HepG2 (cell line): ENCODE measurements around the gene BCL7A. TPM values are rescaled to one million over a fixed set of nuclear protein-coding genes. Genes with fewer than 3 reads are reported as not detected.

Source experiments
- ATAC-seq: fragments of 200-7000 bp; cut with Tn5 transposase; 3 replicates; pipeline ENCODE4 v1.9.1; 2020; ENCODE audit warnings: mild to moderate bottlenecking, moderate library complexity
- BruUV-seq: library from RNA; stranded (reverse); fragments of 400-500 nt; replicated peaks from 2 replicates; lab custom pipeline; 2021; lab: Mats Ljungman, UMichigan
- CTCF ChIA-PET: fragments of 300-600 bp; formaldehyde crosslinking; extraction: SDS; loops from one replicate; lab custom pipeline; 2021; ENCODE audit warnings: low total read pairs, inconsistent platforms, low intra/inter-chr PET ratio; lab: Yijun Ruan, JAX
- POLR2A ChIA-PET: fragments of 350-600 bp; sonication (Branson Sonifier 250); formaldehyde crosslinking; loops from one replicate; lab custom pipeline; 2020; ENCODE audit warnings: antibody characterized with exemption, inconsistent platforms; lab: Yijun Ruan, JAX
- DNase-seq: peaks from one replicate; pipeline ENCODE4 v3.0.0-alpha.2; 2015; ENCODE audit warnings: low spot score
- FAIRE-seq: peaks from 3 replicates; lab custom pipeline; 2011; peaks lifted over from hg19 to GRCh38; lab: Jason Lieb, UNC
- H2AFZ ChIP-seq: one replicate; pipeline ENCODE4 v1.6.1; 2011; ENCODE audit warnings: low read length, inconsistent platforms
- H3K27ac ChIP-seq: fragments of 300-600 bp; 3 replicates; pipeline ENCODE4 v1.8.0; 2011; ENCODE audit warnings: mixed run types, mild to moderate bottlenecking, mixed read lengths, low read length, inconsistent platforms; ENCODE audit not compliant: insufficient read depth; ENCODE audit errors: extremely low read length
- H3K27me3 ChIP-seq, 2 experiments: fragments of 200-600 bp in 1 of 2; 2 replicates in 1 of 2; 3 replicates in 1 of 2; pipeline versions ENCODE4 v1.6.0 to v1.8.0; 2011; ENCODE audit warnings: low read length in 2 of 2, mild to moderate bottlenecking in 2 of 2, moderate library complexity in 2 of 2, inconsistent platforms in 1 of 2; ENCODE audit not compliant: insufficient read depth in 2 of 2, control insufficient read depth in 1 of 2
- H3K36me3 ChIP-seq, 2 experiments: fragments of 200-600 bp in 1 of 2; replicated peaks in 1 of 2; 2 replicates in 1 of 2; 3 replicates in 1 of 2; pipeline versions ENCODE4 v1.5.1 to v1.8.0; 2011; ENCODE audit warnings: low read length in 2 of 2, inconsistent platforms in 1 of 2; ENCODE audit not compliant: insufficient read depth in 2 of 2, control insufficient read depth in 1 of 2
- H3K4me1 ChIP-seq: 2 replicates; pipeline ENCODE4 v1.5.1; 2012; ENCODE audit warnings: low read length, inconsistent platforms; ENCODE audit not compliant: insufficient read depth
- H3K4me2 ChIP-seq: 2 replicates; pipeline ENCODE4 v1.6.0; 2011; ENCODE audit warnings: low read depth, low read length, inconsistent platforms
- H3K4me3 ChIP-seq, 3 experiments: fragments of 200-600 bp in 1 of 3; sonication (generic), shearing (Covaris generic) in 1 of 3; replicated peaks in 1 of 3; 2 replicates each; pipeline ENCODE4 v1.5.1; 2011 to 2016; ENCODE audit warnings: low read length in 3 of 3, inconsistent platforms in 2 of 3, low read depth in 2 of 3, mild to moderate bottlenecking in 2 of 3, control low read depth in 1 of 3, mixed read lengths in 1 of 3; ENCODE audit not compliant: insufficient read depth in 1 of 3
- H3K79me2 ChIP-seq: one replicate; pipeline ENCODE4 v1.6.1; 2011; ENCODE audit warnings: low read length, inconsistent platforms; ENCODE audit not compliant: insufficient read depth
- H3K9ac ChIP-seq: 2 replicates; pipeline ENCODE4 v1.6.0; 2011; ENCODE audit warnings: mild to moderate bottlenecking, low read depth, low read length, inconsistent platforms; ENCODE audit not compliant: insufficient read depth
- H3K9me3 ChIP-seq: 2 replicates; pipeline ENCODE4 v1.5.1; 2012; ENCODE audit warnings: mild to moderate bottlenecking, low read length
- H4K20me1 ChIP-seq: 2 replicates; pipeline ENCODE4 v1.6.0; 2011; ENCODE audit warnings: inconsistent platforms, mild to moderate bottlenecking, low read length, moderate library complexity; ENCODE audit not compliant: insufficient read depth
- ATF1 ChIP-seq: IDR thresholded peaks from 2 replicates; pipeline ENCODE4 v1.6.1; 2016; ENCODE audit warnings: mild to moderate bottlenecking, control low read depth
- CCAR2 ChIP-seq: fragments of 200-400 bp; formaldehyde crosslinking; optimal IDR thresholded peaks from 2 replicates; pipeline ENCODE3; 2018; ENCODE audit warnings: low read depth, mild to moderate bottlenecking, low read length, moderate library complexity
- NFYB ChIP-seq: sonication (generic); formaldehyde crosslinking; IDR thresholded peaks from 2 replicates; pipeline ENCODE4 v1.4.0; 2020; ENCODE audit warnings: missing genetic modification reagents
- RCOR2 ChIP-seq: IDR thresholded peaks from 2 replicates; pipeline ENCODE4 v1.6.1; 2016; ENCODE audit warnings: missing biosample characterization, missing genetic modification reagents
- TBX3 ChIP-seq: fragments of 450-650 bp; IDR thresholded peaks from 2 replicates; pipeline ENCODE4 v1.6.1; 2017; ENCODE audit warnings: antibody characterized with exemption, mild to moderate bottlenecking, inconsistent platforms, borderline replicate concordance
- TMF1 ChIP-seq: sonication (generic); formaldehyde crosslinking; IDR thresholded peaks from 2 replicates; pipeline ENCODE4 v1.8.1; 2022; ENCODE audit warnings: low read depth, missing genetic modification reagents
- ZNF124 ChIP-seq: sonication (generic); formaldehyde crosslinking; IDR thresholded peaks from 2 replicates; pipeline ENCODE4 v1.4.0; 2020; ENCODE audit warnings: missing genetic modification reagents
- ZNF34 ChIP-seq: sonication (generic); formaldehyde crosslinking; IDR thresholded peaks from 2 replicates; pipeline ENCODE4 v1.4.0; 2020; ENCODE audit warnings: mild to moderate bottlenecking, missing genetic modification reagents, borderline replicate concordance
- ZNF446 ChIP-seq: sonication (generic); formaldehyde crosslinking; IDR thresholded peaks from 2 replicates; pipeline ENCODE4 v1.5.0; 2020; ENCODE audit warnings: mild to moderate bottlenecking, missing genetic modification reagents
- WGBS: methylation state at CpG from one replicate; pipeline ENCODE4 v1.1.6; 2017; ENCODE audit warnings: low lambda C conversion rate; 5-methylcytosine and 5-hydroxymethylcytosine counted together
- in situ Hi-C: cut with HindIII; loops from 2 replicates; pipeline ENCODE4 v1.10.0; 2017; ENCODE audit warnings: low pct_unique_long_range_greater_than_20kb; ENCODE audit not compliant: extremely low pct_ligation_motif_present
- intact Hi-C: fragments of 100-400 bp; cut with micrococcal nuclease; formaldehyde crosslinking; loops from one replicate; pipeline ENCODE4 v1.10.0; 2022; ENCODE audit not compliant: unreplicated experiment
- polyA plus RNA-seq, 8 experiments: library from polyadenylated mRNA; depleted of rRNA in 3 of 8; stranded (reverse) in 7 of 8; unstranded in 1 of 8; fragments of >200 nt; fragmentation: Illumina TruSeq in 4 of 8; extraction: Trizol in 4 of 8; gene quantifications; 2 replicates each; pipeline versions ENCODE4 v1.2.1 to v1.2.3, GENCODE V29; 2011 to 2016; ENCODE audit warnings: low read depth in 4 of 8, missing spikeins in 1 of 8, mixed read lengths in 1 of 8; ENCODE audit not compliant: insufficient read depth in 1 of 8
- total RNA-seq, 5 experiments: library from RNA; depleted of rRNA; stranded (reverse); fragments of >200 nt; fragmentation: Illumina TruSeq; extraction: Trizol; gene quantifications; 2 replicates each; pipeline ENCODE4 v1.2.3, GENCODE V29; 2016; ENCODE audit warnings: low read depth in 1 of 5
- TF ChIP-seq, protein P1 (sequence below): sonication (generic); formaldehyde crosslinking; IDR thresholded peaks from 2 replicates; pipeline ENCODE4 v1.5.1; 2020; ENCODE audit warnings: missing genetic modification reagents, mild to moderate bottlenecking, borderline replicate concordance
- TF ChIP-seq, protein P2 (sequence below): sonication (generic); formaldehyde crosslinking; IDR thresholded peaks from 2 replicates; pipeline ENCODE4 v1.5.0; 2020; ENCODE audit warnings: missing genetic modification reagents, mild to moderate bottlenecking, borderline replicate concordance
- TF ChIP-seq, protein P3 (sequence below): sonication (generic); formaldehyde crosslinking; IDR thresholded peaks from 2 replicates; pipeline ENCODE4 v1.4.0; 2020; ENCODE audit warnings: missing genetic modification reagents
- TF ChIP-seq, protein P4 (sequence below): sonication (generic); formaldehyde crosslinking; IDR thresholded peaks from 2 replicates; pipeline ENCODE4 v1.4.0; 2020; ENCODE audit warnings: missing genetic modification reagents

Gene BCL7A
- total and polyA plus RNA-seq, 2 of the 13 experiments (the other 11 are each of a cell fraction or from before 2014, with no cell fraction given), result 4.1 to 6.2 TPM

DNA sequence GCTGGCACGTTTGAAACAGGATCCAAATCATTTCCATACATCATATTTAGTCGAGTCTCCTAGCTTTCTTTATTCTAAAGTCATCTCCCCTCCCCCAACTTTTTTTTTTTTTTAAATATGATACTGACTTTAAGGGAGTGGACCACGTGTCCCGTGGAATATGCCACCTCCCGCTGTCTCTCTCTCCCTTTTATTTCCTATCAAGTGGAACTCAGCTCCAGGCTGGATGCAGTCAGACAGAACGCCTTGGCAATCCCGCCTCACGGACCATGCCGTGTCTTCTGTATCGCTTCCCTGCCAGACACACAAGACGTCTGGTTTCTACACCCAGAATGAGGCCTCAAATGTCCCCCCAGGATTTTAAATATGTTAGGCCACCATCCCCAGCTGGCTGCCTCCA, 21.2 kb downstream of the BCL7A start:
- Histone ChIP-seq H3K4me3 (no peak overlapping the region), H3K27me3 (no peaks in the 10 kb centered on the region), H4K20me1 (no peaks in the 10 kb centered on the region), H3K36me3 (peaks cover 5 to 9% of the 10 kb centered on the region in 2 experiments; a peak in 4 of 5 replicates), H3K79me2 (no peaks in the 10 kb centered on the region), H3K4me2 (no peak overlapping the region), H3K9ac (no peak overlapping the region), H3K27ac (no peak overlapping the region), H2AFZ (no peak overlapping the region), H3K9me3 (no peaks in the 10 kb centered on the region), H3K4me1 (peaks cover 23% of the 10 kb centered on the region)
- ChIA-PET POLR2A (no interaction called here), CTCF (no interaction called here)
- no peak for DNase-seq
- in situ Hi-C loops (no loop called here), intact Hi-C loops (no loop called here)
- ATAC-seq, result no peak
- 97% methylated on average over 11 of the region's 11 CpGs for WGBS
- no TSS peak for BruUV-seq
- FAIRE-seq, result no peak
- TF ChIP-seq, protein P1, sequence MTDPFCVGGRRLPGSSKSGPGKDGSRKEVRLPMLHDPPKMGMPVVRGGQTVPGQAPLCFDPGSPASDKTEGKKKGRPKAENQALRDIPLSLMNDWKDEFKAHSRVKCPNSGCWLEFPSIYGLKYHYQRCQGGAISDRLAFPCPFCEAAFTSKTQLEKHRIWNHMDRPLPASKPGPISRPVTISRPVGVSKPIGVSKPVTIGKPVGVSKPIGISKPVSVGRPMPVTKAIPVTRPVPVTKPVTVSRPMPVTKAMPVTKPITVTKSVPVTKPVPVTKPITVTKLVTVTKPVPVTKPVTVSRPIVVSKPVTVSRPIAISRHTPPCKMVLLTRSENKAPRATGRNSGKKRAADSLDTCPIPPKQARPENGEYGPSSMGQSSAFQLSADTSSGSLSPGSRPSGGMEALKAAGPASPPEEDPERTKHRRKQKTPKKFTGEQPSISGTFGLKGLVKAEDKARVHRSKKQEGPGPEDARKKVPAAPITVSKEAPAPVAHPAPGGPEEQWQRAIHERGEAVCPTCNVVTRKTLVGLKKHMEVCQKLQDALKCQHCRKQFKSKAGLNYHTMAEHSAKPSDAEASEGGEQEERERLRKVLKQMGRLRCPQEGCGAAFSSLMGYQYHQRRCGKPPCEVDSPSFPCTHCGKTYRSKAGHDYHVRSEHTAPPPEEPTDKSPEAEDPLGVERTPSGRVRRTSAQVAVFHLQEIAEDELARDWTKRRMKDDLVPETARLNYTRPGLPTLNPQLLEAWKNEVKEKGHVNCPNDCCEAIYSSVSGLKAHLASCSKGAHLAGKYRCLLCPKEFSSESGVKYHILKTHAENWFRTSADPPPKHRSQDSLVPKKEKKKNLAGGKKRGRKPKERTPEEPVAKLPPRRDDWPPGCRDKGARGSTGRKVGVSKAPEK (CRISPR knock-in tag), result no peak
- TF ChIP-seq NFYB (CRISPR knock-in tag) (no peak), RCOR2 (CRISPR knock-in tag) (no peak), TBX3 (no peak), ZNF124 (no peak), ATF1 (CRISPR knock-in tag) (no peak), ZNF446 (no peak), TMF1 (CRISPR knock-in tag) (no peak), CCAR2 (no peak), ZNF34 (CRISPR knock-in tag) (no peak)
- TF ChIP-seq, protein P2, sequence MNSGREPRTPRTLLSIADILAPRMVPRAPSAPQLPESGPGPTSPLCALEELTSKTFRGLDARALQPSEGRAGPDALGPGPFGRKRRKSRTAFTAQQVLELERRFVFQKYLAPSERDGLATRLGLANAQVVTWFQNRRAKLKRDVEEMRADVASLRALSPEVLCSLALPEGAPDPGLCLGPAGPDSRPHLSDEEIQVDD (CRISPR knock-in tag), result no peak
- TF ChIP-seq, protein P3, sequence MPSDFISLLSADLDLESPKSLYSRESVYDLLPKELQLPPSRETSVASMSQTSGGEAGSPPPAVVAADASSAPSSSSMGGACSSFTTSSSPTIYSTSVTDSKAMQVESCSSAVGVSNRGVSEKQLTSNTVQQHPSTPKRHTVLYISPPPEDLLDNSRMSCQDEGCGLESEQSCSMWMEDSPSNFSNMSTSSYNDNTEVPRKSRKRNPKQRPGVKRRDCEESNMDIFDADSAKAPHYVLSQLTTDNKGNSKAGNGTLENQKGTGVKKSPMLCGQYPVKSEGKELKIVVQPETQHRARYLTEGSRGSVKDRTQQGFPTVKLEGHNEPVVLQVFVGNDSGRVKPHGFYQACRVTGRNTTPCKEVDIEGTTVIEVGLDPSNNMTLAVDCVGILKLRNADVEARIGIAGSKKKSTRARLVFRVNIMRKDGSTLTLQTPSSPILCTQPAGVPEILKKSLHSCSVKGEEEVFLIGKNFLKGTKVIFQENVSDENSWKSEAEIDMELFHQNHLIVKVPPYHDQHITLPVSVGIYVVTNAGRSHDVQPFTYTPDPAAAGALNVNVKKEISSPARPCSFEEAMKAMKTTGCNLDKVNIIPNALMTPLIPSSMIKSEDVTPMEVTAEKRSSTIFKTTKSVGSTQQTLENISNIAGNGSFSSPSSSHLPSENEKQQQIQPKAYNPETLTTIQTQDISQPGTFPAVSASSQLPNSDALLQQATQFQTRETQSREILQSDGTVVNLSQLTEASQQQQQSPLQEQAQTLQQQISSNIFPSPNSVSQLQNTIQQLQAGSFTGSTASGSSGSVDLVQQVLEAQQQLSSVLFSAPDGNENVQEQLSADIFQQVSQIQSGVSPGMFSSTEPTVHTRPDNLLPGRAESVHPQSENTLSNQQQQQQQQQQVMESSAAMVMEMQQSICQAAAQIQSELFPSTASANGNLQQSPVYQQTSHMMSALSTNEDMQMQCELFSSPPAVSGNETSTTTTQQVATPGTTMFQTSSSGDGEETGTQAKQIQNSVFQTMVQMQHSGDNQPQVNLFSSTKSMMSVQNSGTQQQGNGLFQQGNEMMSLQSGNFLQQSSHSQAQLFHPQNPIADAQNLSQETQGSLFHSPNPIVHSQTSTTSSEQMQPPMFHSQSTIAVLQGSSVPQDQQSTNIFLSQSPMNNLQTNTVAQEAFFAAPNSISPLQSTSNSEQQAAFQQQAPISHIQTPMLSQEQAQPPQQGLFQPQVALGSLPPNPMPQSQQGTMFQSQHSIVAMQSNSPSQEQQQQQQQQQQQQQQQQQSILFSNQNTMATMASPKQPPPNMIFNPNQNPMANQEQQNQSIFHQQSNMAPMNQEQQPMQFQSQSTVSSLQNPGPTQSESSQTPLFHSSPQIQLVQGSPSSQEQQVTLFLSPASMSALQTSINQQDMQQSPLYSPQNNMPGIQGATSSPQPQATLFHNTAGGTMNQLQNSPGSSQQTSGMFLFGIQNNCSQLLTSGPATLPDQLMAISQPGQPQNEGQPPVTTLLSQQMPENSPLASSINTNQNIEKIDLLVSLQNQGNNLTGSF (CRISPR knock-in tag), result no peak
- TF ChIP-seq, protein P4, sequence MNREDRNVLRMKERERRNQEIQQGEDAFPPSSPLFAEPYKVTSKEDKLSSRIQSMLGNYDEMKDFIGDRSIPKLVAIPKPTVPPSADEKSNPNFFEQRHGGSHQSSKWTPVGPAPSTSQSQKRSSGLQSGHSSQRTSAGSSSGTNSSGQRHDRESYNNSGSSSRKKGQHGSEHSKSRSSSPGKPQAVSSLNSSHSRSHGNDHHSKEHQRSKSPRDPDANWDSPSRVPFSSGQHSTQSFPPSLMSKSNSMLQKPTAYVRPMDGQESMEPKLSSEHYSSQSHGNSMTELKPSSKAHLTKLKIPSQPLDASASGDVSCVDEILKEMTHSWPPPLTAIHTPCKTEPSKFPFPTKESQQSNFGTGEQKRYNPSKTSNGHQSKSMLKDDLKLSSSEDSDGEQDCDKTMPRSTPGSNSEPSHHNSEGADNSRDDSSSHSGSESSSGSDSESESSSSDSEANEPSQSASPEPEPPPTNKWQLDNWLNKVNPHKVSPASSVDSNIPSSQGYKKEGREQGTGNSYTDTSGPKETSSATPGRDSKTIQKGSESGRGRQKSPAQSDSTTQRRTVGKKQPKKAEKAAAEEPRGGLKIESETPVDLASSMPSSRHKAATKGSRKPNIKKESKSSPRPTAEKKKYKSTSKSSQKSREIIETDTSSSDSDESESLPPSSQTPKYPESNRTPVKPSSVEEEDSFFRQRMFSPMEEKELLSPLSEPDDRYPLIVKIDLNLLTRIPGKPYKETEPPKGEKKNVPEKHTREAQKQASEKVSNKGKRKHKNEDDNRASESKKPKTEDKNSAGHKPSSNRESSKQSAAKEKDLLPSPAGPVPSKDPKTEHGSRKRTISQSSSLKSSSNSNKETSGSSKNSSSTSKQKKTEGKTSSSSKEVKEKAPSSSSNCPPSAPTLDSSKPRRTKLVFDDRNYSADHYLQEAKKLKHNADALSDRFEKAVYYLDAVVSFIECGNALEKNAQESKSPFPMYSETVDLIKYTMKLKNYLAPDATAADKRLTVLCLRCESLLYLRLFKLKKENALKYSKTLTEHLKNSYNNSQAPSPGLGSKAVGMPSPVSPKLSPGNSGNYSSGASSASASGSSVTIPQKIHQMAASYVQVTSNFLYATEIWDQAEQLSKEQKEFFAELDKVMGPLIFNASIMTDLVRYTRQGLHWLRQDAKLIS (CRISPR knock-in tag), result no peak
